Measurements from ENCODE around the gene COL3A1.

COL3A1 gene

GRCh38 chr2:188966079-188966571, 8.0 kb upstream of the COL3A1 start:
- Mint-ChIP-seq H3K27me3 (no peaks in the 10 kb centered on the region), H3K27ac (no peak overlapping the region), H3K36me3 (no peaks in the 10 kb centered on the region), H3K9me3 (no peaks in the 10 kb centered on the region), H3K4me1 (no peaks in the 10 kb centered on the region), H3K4me3 (no peak overlapping the region)
- CTCF ChIA-PET: no interaction called here
- no peak for DNase-seq

DNA sequence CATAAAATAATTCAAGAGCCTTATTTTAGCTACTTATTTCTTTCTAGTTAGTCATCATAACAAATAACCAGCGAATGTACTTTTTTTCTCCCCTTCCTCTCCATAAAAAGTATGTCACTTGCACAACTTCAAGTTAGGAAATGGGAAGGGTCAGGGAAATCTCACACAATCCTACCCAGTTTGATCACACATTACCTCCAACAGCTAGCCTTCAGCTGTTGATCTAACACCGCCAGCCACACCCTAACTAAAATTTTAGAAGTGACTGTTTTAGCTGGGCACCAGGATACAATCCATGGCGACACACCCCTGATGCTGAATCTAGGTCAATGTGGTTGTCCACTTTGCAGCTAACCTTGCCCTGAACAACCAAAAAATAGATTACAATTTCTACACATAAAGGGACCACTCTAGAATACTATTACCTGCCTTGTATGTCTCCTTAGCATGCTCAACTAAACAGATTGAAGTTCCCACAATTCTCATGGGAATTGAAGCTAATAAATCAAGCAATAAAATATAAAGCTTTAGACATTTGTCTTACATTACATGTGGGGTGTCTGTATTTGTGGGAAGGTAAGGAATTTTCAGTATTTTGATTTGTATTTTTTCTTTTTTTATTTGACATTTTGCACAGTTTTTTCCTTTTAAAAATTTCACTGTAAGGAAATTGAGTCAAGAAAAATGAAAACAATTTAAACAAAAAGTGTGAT, 7.3 kb upstream of the COL3A1 start:
- H3K4me3 Mint-ChIP-seq: no peak overlapping the region
- CTCF ChIA-PET: no interaction called here
- H3K27ac Mint-ChIP-seq: no peak overlapping the region
- no peaks in the 10 kb centered on the region for H3K4me1 Mint-ChIP-seq
- no peaks in the 10 kb centered on the region for H3K9me3 Mint-ChIP-seq
- H3K36me3 Mint-ChIP-seq: no peaks in the 10 kb centered on the region
- H3K27me3 Mint-ChIP-seq: no peaks in the 10 kb centered on the region
- no peak for DNase-seq

DNA sequence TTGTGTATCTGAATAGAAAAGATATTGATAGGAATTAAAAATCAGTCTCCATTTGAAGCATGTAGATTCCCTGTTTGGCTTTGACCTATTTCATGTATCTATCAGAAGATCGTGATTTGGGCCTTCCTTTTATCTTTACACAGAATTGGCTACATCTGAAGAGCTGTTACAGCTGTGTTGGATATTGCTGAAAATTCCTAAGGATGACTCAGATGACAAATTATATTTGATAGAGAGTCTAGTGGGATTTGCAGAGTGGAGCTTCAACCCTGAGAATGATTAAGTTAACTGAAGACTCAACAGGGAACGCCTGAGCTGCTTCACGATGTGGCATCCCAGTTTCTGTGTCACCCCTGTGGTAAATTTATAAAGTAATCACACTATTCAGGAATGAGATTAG, 4.9 kb upstream of the COL3A1 start:
- Mint-ChIP-seq H3K27ac (no peak overlapping the region), H3K4me3 (no peak overlapping the region), H3K36me3 (no peaks in the 10 kb centered on the region), H3K27me3 (no peaks in the 10 kb centered on the region), H3K4me1 (no peaks in the 10 kb centered on the region), H3K9me3 (no peaks in the 10 kb centered on the region)
- DNase-seq: no peak
- CTCF ChIA-PET: interaction anchor here (0.6 kb wide), 1 partner anchor 171 kb away, joined by 3 read pairs; no protein-coding TSS in a partner anchor

DNA sequence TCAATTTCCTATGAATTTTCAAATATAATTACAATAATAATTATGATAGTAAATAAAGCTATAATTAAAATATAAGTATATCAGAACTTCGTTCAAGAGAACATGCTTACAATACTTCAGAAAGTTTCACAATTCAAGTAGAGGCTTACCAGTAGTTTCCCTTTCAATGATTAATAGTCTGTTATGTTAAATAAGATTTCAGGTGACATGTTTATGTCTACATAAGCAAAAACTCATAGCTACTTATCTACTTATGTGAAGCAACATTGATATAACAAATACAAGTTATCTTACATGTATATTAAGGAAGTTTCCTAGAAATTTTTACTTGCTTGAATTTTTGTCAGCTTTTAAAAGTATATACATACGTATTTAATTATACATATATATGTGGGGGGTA, 4.5 kb upstream of the COL3A1 start:
- no peaks in the 10 kb centered on the region for H3K36me3 Mint-ChIP-seq
- no peak overlapping the region for H3K4me3 Mint-ChIP-seq
- no peak for DNase-seq
- no peaks in the 10 kb centered on the region for H3K4me1 Mint-ChIP-seq
- H3K27me3 Mint-ChIP-seq: no peaks in the 10 kb centered on the region
- CTCF ChIA-PET: interaction anchor here (0.6 kb wide), 1 partner anchor 171 kb away, joined by 3 read pairs; no protein-coding TSS in a partner anchor
- H3K9me3 Mint-ChIP-seq: no peaks in the 10 kb centered on the region
- H3K27ac Mint-ChIP-seq: no peak overlapping the region

- Mint-ChIP-seq H3K27ac (no peak overlapping the region), H3K4me1 (no peaks in the 10 kb centered on the region), H3K36me3 (no peaks in the 10 kb centered on the region), H3K27me3 (no peaks in the 10 kb centered on the region), H3K9me3 (no peaks in the 10 kb centered on the region), H3K4me3 (no peak overlapping the region)
- CTCF ChIA-PET: no interaction called here
- DNase-seq: no peak
These were observed 4.0 kb upstream of the COL3A1 start for GRCh38 chr2:188970211-188970610.

- H3K9me3 Mint-ChIP-seq: no peaks in the 10 kb centered on the region
- peaks cover 3% of the 10 kb centered on the region for H3K27me3 Mint-ChIP-seq
- no peak overlapping the region for H3K27ac Mint-ChIP-seq
- H3K36me3 Mint-ChIP-seq: no peaks in the 10 kb centered on the region
- H3K4me1 Mint-ChIP-seq: no peaks in the 10 kb centered on the region
- DNase-seq: no peak
- H3K4me3 Mint-ChIP-seq: no peak overlapping the region
- CTCF ChIA-PET: no interaction called here
These were observed 2.7 kb upstream of the COL3A1 start for GRCh38 chr2:188971432-188971861.

DNA sequence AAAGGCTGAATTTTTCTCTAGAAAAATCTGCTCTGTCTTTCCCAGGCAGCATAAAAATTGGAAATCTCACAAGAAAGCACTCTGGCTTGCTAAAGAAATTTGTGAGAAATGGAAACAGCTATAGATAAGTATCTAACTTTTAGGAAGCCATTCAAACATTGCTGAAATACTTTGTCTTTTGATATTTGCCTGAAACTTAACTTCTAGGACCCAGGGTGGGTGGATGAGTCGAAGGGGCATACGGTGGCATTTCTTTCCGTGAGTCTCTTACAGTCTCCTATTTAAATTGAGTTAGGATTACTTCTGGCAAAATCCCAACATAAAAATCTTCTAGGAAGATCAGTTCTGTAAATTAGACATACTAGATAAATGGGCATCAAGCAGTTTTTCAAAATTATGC, 532 bp upstream of the COL3A1 start:
- no peak for DNase-seq
- Mint-ChIP-seq H3K27me3 (peaks cover 3% of the 10 kb centered on the region), H3K36me3 (no peaks in the 10 kb centered on the region), H3K4me3 (no peak overlapping the region), H3K9me3 (no peaks in the 10 kb centered on the region), H3K27ac (no peak overlapping the region), H3K4me1 (no peaks in the 10 kb centered on the region)
- CTCF ChIA-PET: no interaction called here

DNA sequence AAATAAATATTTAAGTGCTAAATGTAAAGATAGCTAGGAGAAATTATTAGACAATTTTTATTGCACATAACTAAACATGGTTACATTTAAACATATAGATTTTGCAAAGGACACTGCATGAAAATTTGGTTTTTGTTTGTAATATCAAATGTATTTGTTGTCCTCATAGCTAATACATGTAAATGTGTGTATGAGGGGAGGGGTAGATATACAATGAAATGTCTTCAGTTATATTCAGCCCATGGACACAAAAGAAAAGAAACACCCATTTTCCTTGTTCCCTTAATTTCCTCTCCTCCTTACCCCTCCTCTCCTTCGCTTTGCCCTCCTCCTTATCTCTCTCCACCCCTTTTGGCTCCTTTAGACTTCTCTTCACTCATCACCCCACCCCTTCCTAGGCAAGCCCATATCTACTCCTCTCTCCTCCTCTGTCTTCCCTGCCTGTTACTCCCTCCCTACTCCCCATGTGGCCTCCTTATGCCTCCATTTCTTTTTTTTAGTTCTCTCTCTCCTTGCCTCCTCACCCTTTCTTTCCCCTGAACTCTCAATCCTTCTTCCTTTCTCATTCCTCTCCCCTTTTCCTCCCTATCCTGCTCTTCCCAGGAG, 1.4 kb downstream of the COL3A1 start:
- H3K4me1 Mint-ChIP-seq: no peaks in the 10 kb centered on the region
- CTCF ChIA-PET: no interaction called here
- H3K27me3 Mint-ChIP-seq: peaks cover 3% of the 10 kb centered on the region
- no peaks in the 10 kb centered on the region for H3K36me3 Mint-ChIP-seq
- no peaks in the 10 kb centered on the region for H3K9me3 Mint-ChIP-seq
- DNase-seq: no peak
- H3K27ac Mint-ChIP-seq: no peak overlapping the region
- H3K4me3 Mint-ChIP-seq: no peak overlapping the region

GRCh38 chr2:188976545-188977268, 2.5 kb downstream of the COL3A1 start:
- no peak for DNase-seq

GRCh38 chr2:188977317-188977716, 3.1 kb downstream of the COL3A1 start:
- no peaks in the 10 kb centered on the region for H3K4me1 Mint-ChIP-seq
- no peak overlapping the region for H3K27ac Mint-ChIP-seq
- CTCF ChIA-PET: no interaction called here
- H3K36me3 Mint-ChIP-seq: no peaks in the 10 kb centered on the region
- H3K4me3 Mint-ChIP-seq: no peak overlapping the region
- DNase-seq: no peak
- H3K9me3 Mint-ChIP-seq: no peaks in the 10 kb centered on the region
- peaks cover 3% of the 10 kb centered on the region for H3K27me3 Mint-ChIP-seq

More at GRCh38 chr2:188976545-188977268, 2.5 kb downstream of the COL3A1 start:
- no peak overlapping the region for H3K4me3 Mint-ChIP-seq
- no peaks in the 10 kb centered on the region for H3K36me3 Mint-ChIP-seq
- H3K9me3 Mint-ChIP-seq: no peaks in the 10 kb centered on the region
- no peaks in the 10 kb centered on the region for H3K4me1 Mint-ChIP-seq
- H3K27me3 Mint-ChIP-seq: peaks cover 3% of the 10 kb centered on the region
- H3K27ac Mint-ChIP-seq: no peak overlapping the region
- CTCF ChIA-PET: no interaction called here

- no peak overlapping the region for H3K27ac Mint-ChIP-seq
- no peak overlapping the region for H3K4me3 Mint-ChIP-seq
- H3K36me3 Mint-ChIP-seq: no peaks in the 10 kb centered on the region
- H3K9me3 Mint-ChIP-seq: no peaks in the 10 kb centered on the region
- CTCF ChIA-PET: interaction anchor here (0.9 kb wide), 1 partner anchor 452 kb away, joined by 4 read pairs; no protein-coding TSS in a partner anchor
- DNase-seq: no peak
- H3K27me3 Mint-ChIP-seq: peaks cover 3% of the 10 kb centered on the region
- no peaks in the 10 kb centered on the region for H3K4me1 Mint-ChIP-seq
These were observed 4.3 kb downstream of the COL3A1 start for GRCh38 chr2:188978291-188979081.

GRCh38 chr2:188979187-188980114, 5.3 kb downstream of the COL3A1 start:
- DNase-seq: no peak
- H3K4me3 Mint-ChIP-seq: no peak overlapping the region

GRCh38 chr2:188983427-188984064, 9.4 kb downstream of the COL3A1 start:
- no peaks in the 10 kb centered on the region for H3K36me3 Mint-ChIP-seq
- CTCF ChIA-PET: interaction anchor here (0.8 to 0.9 kb wide), 2 partner anchors 428 to 460 kb away, joined by 3 read pairs; no protein-coding TSS in a partner anchor
- H3K4me3 Mint-ChIP-seq: no peak overlapping the region
- DNase-seq: no peak
- H3K9me3 Mint-ChIP-seq: no peaks in the 10 kb centered on the region
- H3K27ac Mint-ChIP-seq: no peak overlapping the region
- H3K27me3 Mint-ChIP-seq: no peaks in the 10 kb centered on the region
- H3K4me1 Mint-ChIP-seq: no peaks in the 10 kb centered on the region

More at GRCh38 chr2:188979187-188980114, 5.3 kb downstream of the COL3A1 start:
- no peaks in the 10 kb centered on the region for H3K36me3 Mint-ChIP-seq
- peaks cover 3% of the 10 kb centered on the region for H3K27me3 Mint-ChIP-seq
- no peaks in the 10 kb centered on the region for H3K4me1 Mint-ChIP-seq
- no peaks in the 10 kb centered on the region for H3K9me3 Mint-ChIP-seq
- H3K27ac Mint-ChIP-seq: no peak overlapping the region
- CTCF ChIA-PET: no interaction called here
